Duodenal mucosa (tissue), 2 donors: ENCODE data around the gene ZBTB20.

Experiments
- H3K27ac ChIP-seq: one replicate; pipeline ENCODE4 v1.7.0; 2013; ENCODE audit warnings: low read depth, low read length
- H3K27me3 ChIP-seq, 2 donors: one replicate each; pipeline ENCODE4 v1.7.0; 2013; ENCODE audit warnings: low read length in 2 of 2, control low read depth in 1 of 2; ENCODE audit not compliant: insufficient read depth in 2 of 2, control insufficient read depth in 1 of 2
- H3K36me3 ChIP-seq, 2 donors: one replicate each; pipeline ENCODE4 v1.7.0; 2013; ENCODE audit warnings: low read length in 2 of 2, control low read depth in 1 of 2; ENCODE audit not compliant: insufficient read depth in 2 of 2, control insufficient read depth in 1 of 2
- H3K4me1 ChIP-seq, 2 donors: one replicate each; pipeline ENCODE4 v1.7.0; 2013; ENCODE audit warnings: low read length in 2 of 2, control low read depth in 1 of 2; ENCODE audit not compliant: insufficient read depth in 2 of 2, control insufficient read depth in 1 of 2
- H3K4me3 ChIP-seq, 2 donors: one replicate each; pipeline ENCODE4 v1.7.0; 2013; ENCODE audit warnings: low read length in 2 of 2, low read depth in 1 of 2
- H3K9ac ChIP-seq, 2 donors: one replicate each; pipeline ENCODE4 v1.7.0; 2013; ENCODE audit warnings: low read length in 2 of 2, low read depth in 1 of 2
- H3K9me3 ChIP-seq, 2 donors: one replicate each; pipeline ENCODE4 v1.7.0; 2013; ENCODE audit warnings: low read length in 2 of 2, control low read depth in 1 of 2; ENCODE audit not compliant: control insufficient read depth in 1 of 2

Gene ZBTB20

DNA sequence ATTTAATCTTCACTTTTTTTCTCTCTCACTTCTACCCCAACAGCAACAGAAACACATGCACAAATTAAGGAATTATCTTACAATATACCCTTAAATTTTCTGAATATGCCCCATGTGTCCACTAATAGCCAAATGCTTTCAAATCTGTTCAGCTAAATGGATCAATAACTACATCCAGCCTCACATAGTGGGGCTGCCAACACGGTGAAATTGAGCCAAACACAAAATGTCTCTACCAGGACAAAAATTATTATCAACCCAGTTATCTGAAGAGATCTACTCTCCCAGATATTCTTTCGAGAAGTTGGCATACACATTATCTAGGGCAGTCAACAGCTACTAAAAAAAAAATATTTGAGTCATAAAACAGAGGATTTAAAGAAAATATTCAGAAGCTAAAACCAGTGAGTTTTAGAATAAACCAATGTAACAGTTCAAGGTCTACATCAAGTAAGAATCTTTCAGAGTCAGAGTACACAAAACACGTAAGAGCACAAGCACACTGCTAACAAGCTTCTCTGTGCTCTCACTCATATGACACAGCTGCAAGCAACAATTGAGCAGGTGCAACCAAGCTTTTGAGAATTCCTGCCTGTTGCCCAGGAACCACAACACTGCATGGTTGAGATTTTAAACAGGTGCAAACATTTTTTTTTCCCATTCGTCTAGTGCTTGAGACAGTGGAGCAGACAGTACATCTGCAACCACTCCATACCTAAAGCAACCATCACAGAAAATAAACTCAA, 247.7 kb downstream of the ZBTB20 start:
- Histone ChIP-seq H3K9me3 (no peaks in the 10 kb centered on the region), H3K4me3 (no peak overlapping the region), H3K4me1 (peaks cover 18 to 29% of the 10 kb centered on the region in 2 donors), H3K27me3 (no peaks in the 10 kb centered on the region), H3K36me3 (no peaks in the 10 kb centered on the region), H3K27ac (no peak overlapping the region), H3K9ac (no peak overlapping the region)

DNA sequence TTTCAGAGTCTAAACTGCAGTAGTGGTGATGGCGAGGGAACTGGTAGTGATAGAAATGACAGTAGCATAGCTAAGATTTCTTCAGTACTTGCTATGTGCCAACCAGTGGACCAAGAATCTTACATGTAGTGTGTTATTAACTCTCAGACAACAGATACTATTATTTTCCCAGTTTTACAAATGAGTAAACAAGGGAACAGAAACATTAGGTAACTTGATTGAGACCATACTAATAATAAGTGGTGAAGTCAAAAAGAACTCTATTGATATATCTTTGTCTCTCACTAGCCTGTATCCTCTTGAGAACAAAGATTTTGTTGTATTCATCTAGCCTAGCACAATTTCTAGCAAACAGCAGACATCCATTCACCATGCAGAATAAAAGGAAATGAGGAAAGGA, 250.1 kb downstream of the ZBTB20 start:
- Histone ChIP-seq H3K9me3 (no peaks in the 10 kb centered on the region), H3K27ac (no peak overlapping the region), H3K27me3 (no peaks in the 10 kb centered on the region), H3K9ac (no peak overlapping the region), H3K4me1 (peaks cover 4 to 8% of the 10 kb centered on the region in 2 donors), H3K4me3 (no peak overlapping the region), H3K36me3 (no peaks in the 10 kb centered on the region)

DNA sequence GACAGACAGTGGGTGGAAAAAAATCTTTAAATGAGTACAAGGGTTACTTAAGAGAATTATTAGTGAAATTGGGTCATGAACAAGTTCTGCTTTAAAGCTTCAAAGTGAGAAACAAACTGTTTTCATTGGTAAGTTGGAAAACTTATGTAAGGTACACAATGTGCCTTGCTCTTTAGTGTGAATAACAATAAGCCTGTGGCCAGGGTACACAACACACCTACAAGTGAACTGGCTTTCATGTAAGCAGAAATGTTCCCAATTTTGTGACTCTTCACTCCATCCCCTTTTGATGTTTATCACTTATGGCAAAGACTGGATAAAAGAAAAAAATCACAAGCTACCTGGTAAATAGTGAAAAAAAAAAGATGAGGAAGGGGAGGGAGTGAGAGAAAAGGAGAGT, 253.7 kb downstream of the ZBTB20 start:
- no peak overlapping the region for H3K4me3 ChIP-seq
- H3K36me3 ChIP-seq = no peaks in the 10 kb centered on the region
- no peak overlapping the region for H3K9ac ChIP-seq
- H3K27me3 ChIP-seq = no peaks in the 10 kb centered on the region
- H3K9me3 ChIP-seq = no peaks in the 10 kb centered on the region
- H3K27ac ChIP-seq = no peak overlapping the region
- no peaks in the 10 kb centered on the region for H3K4me1 ChIP-seq

DNA sequence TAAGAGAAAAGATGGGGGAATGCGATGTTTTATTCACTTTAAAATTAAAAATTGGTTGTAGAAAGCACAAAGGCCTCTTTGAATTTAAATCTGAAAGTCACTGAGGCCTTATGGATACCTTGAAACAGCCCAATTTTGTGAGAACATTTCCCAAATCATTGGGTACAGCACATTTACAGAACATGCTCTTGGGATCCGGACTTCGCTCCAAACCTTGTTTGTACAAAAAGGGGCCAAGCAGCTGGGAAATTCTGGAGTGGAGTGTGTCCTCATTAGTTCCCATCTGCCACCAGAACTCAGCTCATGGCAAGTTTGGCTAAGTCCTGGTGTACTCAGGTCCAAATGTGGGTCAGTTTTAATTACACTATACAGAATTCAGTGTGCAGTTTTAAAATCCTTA, 254.2 kb downstream of the ZBTB20 start:
- Histone ChIP-seq H3K9me3 (no peaks in the 10 kb centered on the region), H3K27ac (no peak overlapping the region), H3K9ac (no peak overlapping the region), H3K27me3 (no peaks in the 10 kb centered on the region), H3K36me3 (no peaks in the 10 kb centered on the region), H3K4me1 (no peaks in the 10 kb centered on the region), H3K4me3 (no peak overlapping the region)

DNA sequence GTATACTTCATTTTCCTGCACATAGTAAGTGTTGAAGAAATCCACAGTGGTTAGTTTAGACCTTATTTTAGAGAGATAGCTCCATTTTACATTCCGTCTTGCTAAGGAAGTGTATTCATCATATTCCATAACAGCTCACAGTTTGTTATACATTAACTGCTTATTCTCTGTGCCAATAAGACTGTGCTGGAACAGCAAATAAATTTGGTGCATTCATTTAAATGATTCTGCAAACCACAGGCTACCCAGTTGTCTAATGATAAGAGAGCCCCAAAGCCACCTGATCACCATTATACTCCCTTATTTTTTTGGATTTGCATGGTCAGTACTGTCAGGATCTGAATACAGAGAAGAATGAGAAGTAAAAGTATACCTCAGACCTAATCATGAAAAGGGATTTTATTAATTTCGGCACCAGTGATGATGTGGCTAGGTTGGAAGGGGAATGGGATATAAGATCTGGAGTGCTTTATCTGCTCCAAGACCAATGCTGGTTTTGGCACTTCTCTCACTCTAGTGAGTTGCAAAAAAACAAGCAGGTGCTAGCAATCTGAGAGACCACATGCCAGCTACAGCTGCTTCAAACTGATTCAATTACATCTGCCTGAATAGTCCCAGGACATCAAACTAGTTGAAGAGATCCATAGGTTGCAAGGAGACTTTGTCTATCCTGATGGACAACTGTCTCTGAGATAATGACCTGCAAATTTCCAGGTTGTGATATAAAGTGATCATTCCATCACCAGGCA, 254.8 kb downstream of the ZBTB20 start:
- Histone ChIP-seq H3K27me3 (no peaks in the 10 kb centered on the region), H3K9me3 (no peaks in the 10 kb centered on the region), H3K36me3 (no peaks in the 10 kb centered on the region), H3K4me1 (no peaks in the 10 kb centered on the region), H3K27ac (no peak overlapping the region), H3K4me3 (no peak overlapping the region), H3K9ac (no peak overlapping the region)

DNA sequence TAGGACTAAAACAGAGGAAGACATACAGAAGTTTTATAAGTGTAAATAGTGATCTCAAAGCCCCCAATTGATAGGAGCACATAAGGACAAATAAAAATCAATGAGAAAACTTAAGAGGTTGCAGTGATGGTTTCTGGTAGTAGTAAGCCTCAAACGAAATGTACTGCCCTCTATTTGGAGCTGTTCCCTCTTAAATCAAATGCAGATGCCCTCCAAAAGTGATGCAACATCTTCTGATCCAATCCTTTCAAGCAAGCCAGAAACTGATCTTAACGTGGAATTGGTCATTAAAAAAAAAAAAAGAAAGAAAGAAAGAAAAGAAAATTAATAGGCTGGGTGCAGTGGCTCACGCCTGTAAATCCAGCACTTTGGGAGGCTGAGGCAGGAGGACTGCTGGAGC, 259.3 kb downstream of the ZBTB20 start:
- H3K9ac ChIP-seq = no peak overlapping the region
- H3K9me3 ChIP-seq = no peaks in the 10 kb centered on the region
- H3K4me3 ChIP-seq = no peak overlapping the region
- H3K27me3 ChIP-seq = no peaks in the 10 kb centered on the region
- H3K36me3 ChIP-seq = no peaks in the 10 kb centered on the region
- H3K27ac ChIP-seq = no peak overlapping the region
- H3K4me1 ChIP-seq = no peaks in the 10 kb centered on the region

DNA sequence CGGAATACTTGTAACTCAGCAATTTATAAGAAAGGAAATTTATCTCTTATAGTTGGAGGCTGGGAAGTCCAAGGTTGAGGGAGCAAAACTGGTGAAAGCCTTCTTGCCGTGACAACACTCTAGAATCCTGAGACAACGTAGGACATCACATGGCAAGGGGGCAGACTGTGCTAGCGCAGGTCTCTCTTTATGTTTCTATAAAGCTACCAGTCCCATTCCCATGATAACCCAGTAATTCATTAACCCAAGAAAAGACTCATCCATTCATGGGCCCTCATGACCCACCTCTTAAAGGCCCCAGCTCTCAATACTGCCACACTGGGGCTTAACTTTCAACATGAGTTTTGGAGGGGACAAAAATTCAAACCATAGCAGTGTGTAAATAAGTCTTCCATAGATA, 260.2 kb downstream of the ZBTB20 start:
- Histone ChIP-seq H3K9me3 (no peaks in the 10 kb centered on the region), H3K36me3 (no peaks in the 10 kb centered on the region), H3K4me1 (no peaks in the 10 kb centered on the region), H3K27ac (no peak overlapping the region), H3K27me3 (no peaks in the 10 kb centered on the region), H3K4me3 (no peak overlapping the region), H3K9ac (no peak overlapping the region)

DNA sequence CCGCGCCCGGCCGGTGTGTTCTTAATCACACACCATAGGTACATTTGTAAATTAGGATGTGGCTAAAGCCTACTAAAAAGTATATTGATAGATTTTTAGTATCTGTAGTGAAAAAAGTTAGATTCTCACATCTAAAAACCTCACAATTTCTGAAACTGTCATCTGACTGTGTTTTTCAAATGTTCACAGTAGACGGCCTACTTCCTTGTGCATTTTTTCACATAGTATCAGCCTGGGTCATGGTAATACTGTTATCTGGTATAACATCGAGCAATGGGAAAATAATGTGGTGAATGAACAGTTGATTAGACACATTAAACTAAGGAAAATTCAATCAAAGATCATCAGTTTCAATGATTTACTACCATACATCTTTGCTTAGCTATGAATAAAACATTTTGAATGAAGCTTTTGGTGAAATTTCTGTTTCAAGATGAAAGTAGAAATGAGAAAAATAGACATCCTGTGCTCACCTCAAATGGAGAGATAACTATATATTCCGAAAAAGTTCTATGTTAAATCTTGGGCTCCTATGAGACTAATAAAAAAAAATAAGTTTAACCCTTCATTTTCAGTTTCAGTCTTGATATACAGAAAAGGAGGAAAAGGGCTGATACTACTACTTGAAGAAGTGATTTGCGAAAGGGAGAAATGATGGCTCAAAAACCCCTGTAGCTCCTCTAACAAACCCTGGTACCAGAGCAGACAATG, 262.7 kb downstream of the ZBTB20 start:
- Histone ChIP-seq H3K36me3 (no peaks in the 10 kb centered on the region), H3K9me3 (no peaks in the 10 kb centered on the region), H3K27ac (no peak overlapping the region), H3K27me3 (no peaks in the 10 kb centered on the region), H3K4me1 (no peaks in the 10 kb centered on the region), H3K9ac (no peak overlapping the region), H3K4me3 (no peak overlapping the region)

DNA sequence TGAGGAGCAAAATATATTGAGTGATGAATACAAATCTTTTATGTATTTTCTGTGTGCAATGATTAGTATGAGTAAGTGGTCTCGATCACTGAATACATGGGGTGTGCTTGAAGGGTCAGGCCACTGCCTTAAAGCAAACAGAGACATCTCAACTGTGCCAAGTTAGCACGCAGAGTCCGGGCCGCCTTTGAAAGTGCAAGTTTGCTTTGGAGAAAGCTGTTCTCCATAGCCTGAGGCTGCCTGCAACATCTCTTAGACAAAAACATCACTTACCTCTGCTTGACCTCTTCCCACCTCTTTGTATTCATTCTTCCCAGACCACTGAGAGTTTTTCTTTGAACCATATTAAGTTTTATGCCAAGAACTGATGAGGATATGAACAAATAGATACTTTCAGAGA, 267.0 kb downstream of the ZBTB20 start:
- Histone ChIP-seq H3K27me3 (no peaks in the 10 kb centered on the region), H3K9me3 (no peaks in the 10 kb centered on the region), H3K27ac (no peak overlapping the region), H3K9ac (no peak overlapping the region), H3K36me3 (no peaks in the 10 kb centered on the region), H3K4me1 (no peaks in the 10 kb centered on the region), H3K4me3 (no peak overlapping the region)
